ENCODE data around the gene EEF1A1. TPM values are rescaled to one million over a fixed set of nuclear protein-coding genes. Genes with fewer than 3 reads are reported as not detected.
"Not testable (repeated sequence)": the region's sequence is repeated elsewhere in the genome, so short reads cannot be mapped to it uniquely, and the experiment has no call there.

Gene EEF1A1
- total RNA-seq, 1 donor from 2014 or later, result 1,362 TPM

DNA sequence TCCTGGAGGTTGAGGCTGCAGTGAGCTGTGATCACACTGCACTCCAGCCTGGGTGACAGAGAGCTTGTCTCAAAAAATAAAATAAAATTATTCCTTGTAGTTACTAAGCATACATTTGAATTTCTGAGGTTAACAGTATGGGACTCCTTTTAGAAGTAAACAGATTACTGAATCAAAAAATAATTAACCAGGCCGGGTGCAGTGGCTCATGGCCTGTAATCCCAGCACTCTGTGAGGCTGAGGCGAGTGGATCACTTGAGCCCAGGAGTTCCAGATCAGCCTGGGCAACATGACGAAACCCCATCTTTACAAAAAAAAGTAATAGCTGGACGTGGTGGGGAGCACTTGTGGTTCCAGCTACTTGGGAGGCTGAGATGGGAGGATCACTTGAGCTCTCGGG, 22.1 kb upstream of the EEF1A1 start:
- ATAC-seq (ENCODE audit: poor library complexity), result no peak
- no peak for DNase-seq
- intact Hi-C loops (cut with DNase I), result no loop called here

DNA sequence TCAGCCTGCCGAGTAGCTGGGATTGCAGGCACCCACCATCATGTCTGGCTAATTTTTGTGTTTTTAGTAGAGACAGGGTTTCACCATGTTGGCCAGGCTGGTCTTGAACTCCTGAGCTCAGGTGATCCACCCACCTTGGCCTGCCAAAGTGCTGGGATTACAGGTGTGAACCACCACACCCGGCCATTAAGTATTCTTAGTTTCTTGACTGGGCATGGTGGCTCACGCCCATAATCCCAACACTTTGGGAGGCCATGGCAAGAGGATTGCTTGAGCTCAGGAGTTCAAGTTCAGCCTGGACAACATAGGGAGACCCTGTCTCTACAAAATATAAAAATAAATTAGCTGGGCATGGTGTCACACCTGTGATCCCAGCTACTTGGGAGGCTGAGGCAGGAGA, 21.6 kb upstream of the EEF1A1 start:
- DNase-seq; ATAC-seq (ENCODE audit: poor library complexity); intact Hi-C loops (cut with DNase I): not testable (repeated sequence)

DNA sequence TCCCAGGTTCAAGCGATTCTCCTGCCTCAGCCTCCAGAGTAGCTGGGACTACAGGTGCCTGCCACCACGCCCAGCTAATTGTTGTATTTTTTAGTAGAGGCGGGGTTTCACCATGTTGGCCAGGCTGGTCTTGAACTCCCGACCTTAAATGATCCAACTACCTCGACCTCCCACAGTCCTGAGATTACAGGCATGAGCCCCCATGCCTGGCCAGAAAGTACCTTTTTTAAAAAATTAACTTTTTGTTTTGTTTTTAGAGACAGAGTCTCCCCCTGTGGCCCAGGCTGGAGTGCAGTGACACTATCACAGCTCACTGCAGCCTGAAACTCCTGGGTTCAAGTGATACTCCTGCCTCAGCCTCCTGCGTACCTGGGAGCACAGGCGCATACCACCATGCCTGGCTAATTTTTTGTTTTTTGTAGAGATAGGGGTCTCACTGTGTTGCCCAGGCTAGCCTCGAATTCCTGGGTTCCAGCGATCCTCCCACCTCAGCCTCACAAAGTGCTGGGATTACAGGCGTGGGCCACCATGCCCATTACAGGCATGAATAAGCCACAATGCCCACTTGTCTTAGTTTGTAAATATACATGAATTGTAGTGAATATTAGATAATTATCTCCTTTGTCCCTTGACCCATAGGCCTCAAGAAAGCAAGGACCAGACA, 17.4 kb upstream of the EEF1A1 start:
- DNase-seq, result no peak
- intact Hi-C loops (cut with DNase I), result no loop called here
- ATAC-seq (ENCODE audit: poor library complexity), result no peak

DNA sequence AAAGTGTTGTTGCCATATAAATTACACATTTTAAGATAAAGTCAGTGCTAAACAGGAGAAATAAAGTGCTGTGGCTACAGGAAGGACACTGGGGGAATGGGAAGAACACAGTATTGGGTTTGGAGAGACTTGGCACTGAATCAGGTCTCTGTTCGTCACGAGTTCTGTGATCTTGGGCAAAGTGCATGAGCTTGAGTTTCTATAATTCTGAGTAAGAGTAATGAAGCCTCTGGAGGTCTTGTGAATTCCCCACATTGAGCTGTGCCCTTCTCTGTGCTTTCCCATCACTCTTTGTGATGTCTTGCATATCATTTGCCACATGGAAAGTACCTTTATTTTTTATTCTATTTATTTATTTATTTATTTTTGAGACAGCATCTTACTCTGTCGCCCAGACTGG, 16.8 kb upstream of the EEF1A1 start:
- intact Hi-C loops (cut with DNase I), result no loop called here
- ATAC-seq (ENCODE audit: poor library complexity), result no peak
- DNase-seq, result no peak

DNA sequence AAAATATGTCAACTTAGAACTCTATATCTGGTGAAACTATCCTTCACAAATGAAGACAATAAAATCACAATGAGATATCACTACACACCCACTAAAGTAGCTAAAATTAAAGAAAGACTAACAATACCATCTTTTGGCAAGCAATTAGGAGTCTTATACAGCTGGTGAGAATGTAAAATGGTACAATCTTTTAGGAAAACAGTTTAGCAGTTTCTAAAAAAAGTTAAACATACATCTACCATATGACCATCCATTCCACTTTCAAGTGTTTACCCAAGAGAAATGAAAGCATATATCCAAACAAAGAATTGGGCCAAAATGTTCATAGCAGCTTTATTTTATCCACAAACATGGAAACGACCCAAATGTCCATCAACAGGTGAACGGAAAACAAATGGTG, 13.8 kb upstream of the EEF1A1 start:
- DNase-seq (no peak), ATAC-seq (ENCODE audit: poor library complexity) (no peak)
- intact Hi-C loops (cut with DNase I), result no loop called here

DNA sequence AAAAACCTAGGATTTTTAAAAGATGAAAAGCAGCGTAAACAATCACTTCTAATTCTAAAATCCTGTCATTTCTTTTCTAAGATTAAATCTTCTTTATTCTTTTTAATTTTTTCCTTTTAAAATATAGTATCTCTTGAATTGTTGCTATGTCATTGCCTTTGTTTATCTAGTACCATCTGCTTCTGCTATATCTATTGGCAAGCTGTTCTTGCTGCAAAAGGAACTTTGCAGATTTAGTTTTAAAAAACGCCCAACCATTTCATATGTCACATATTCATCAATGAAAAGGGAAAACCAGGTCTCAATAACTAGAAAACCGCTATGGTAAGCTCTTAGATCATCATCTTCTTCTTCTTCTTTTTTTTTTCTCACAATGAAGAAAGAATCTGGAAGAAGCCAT, 11.5 kb upstream of the EEF1A1 start:
- DNase-seq, result no peak
- no peak for ATAC-seq (ENCODE audit: poor library complexity)

DNA sequence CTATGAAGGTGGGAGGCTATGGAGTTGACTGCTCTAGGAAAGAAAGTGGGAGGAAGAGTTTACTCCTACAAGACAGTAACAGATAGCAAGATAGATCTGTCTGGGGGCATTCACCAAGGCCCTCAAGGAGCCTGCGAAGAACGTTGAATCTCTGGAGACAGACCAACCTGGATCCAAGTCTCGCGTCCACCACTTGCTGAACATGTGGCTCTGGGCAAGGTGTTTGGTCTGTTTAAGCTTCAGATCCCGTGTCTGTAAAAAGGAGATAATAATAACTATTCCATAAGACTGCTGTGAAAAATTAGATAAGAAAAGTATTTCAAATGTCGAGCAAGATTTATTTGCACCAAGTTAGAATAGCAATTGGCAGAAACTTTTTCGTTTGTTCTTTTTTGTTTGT, 8.1 kb upstream of the EEF1A1 start:
- DNase-seq, result no peak
- intact Hi-C loops (cut with DNase I), result loop anchor here (10.0 kb wide), 1 partner anchor 56 kb away; no protein-coding TSS in a partner anchor
- ATAC-seq (ENCODE audit: poor library complexity), result no peak

More for the DNA sequence above, 11.5 kb upstream of the EEF1A1 start:
- intact Hi-C loops (cut with DNase I), result no loop called here

DNA sequence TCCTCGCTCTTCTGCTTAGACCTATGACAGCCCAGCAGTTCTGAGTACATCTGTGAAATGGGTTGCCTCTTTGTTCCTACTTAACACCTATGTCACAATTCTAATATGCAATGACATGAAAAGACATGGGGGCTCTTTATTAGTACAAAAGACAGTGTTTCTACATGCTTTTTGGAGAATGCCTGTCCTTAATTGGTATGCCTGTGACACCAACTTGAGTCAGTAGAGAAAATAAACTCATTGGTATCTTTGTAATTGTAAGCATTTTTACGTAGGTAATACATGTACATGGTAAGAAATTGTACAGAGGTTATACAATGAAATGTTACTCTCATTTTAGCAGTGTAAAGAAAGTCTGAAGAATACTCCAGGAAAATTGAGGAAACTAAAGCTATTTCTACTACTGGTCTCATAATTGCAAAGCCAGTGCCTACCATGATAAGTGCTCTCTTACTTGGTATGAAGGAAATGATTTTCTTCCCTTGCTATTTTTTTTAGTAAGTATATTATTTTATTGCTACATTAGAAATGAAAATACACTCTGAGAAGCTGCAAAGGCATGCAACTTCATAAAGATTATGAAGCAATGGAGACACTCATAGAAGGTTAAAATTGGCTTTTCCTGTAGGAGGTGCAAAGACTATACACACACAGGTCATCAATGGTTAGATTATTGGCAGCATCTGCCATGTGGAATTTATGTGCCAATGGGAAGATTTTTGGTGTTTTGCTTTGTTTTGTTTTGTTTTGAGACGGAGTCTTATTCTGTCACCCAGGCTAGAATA, 4.9 kb upstream of the EEF1A1 start:
- intact Hi-C loops (cut with DNase I), result loop anchor here (10.0 kb wide), 1 partner anchor 59 kb away; no protein-coding TSS in a partner anchor
- no peak for DNase-seq
- ATAC-seq (ENCODE audit: poor library complexity), result no peak

DNA sequence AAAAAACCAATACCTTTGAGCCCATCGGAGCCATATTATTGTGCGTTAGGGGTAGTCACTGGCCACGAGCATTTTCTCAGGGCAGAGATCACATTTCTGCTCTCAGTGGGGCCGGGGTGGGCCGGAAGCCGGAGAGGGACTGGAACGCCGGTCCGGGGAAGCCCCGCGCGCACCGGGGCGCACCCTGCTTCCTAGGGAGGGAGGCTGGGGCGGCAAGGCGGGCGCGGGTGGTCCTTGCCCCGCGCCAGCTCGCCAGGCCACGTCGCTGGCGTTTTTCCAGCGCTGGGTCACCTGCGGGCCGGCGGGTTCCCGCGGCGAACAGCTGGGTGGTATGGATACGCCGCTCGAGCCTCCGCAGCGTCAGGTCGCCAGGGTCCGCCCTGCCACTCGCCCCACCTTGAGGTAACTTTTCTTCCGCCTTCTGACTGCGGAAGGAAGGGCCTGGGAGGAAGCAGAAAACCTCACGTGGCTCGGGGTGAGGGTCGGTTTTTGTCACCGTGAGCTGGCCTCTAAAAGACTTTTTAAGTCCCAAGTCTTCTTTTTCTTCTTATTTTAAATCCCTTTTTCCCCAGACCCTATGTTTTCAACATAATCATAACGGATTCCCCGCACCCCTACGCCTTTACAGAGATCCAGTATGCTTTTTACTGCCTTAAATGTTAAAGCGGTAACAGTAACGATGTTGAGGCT, 2.7 kb upstream of the EEF1A1 start:
- ATAC-seq (ENCODE audit: poor library complexity), result no peak
- intact Hi-C loops (cut with DNase I), result loop anchor here (10.0 kb wide), 1 partner anchor 61 kb away; no protein-coding TSS in a partner anchor
- DNase-seq, result peak; percentile 69

DNA sequence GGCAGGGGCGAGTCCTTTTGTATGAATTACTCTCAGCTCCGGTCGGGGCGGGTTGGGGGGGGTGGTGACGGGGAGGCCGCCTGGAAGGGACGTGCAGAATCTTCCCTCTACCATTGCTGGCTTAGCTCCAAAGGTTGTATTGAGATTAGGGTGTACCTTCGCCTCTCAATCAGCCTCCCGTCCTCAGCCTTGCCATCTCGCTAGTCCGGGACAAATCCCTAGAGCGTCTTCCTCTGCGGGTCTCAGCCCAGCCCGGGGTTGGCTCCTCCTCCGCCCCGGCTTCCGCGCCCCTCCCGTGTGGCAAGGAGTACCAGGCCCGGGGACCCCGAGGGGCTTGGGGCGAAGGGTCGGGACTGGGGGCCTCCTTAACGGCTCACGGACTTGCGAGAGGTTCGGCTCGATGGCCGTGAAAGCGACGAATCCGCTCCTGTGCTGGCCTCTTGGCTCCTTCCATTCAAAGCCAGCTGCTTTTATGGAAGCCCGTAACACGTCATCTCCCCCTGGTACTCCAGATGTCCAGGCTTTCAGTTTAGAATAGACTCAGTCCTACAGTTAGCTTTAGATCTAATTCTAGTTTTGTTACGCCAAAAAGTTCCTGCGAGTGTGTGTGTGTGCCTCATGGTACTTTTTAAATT, 636 bp upstream of the EEF1A1 start:
- DNase-seq, result peak; percentile 83
- ATAC-seq (ENCODE audit: poor library complexity), result peak; percentile 65
- intact Hi-C loops (cut with DNase I), result loop anchor here (10.0 kb wide), 1 partner anchor 63 kb away; no protein-coding TSS in a partner anchor

DNA sequence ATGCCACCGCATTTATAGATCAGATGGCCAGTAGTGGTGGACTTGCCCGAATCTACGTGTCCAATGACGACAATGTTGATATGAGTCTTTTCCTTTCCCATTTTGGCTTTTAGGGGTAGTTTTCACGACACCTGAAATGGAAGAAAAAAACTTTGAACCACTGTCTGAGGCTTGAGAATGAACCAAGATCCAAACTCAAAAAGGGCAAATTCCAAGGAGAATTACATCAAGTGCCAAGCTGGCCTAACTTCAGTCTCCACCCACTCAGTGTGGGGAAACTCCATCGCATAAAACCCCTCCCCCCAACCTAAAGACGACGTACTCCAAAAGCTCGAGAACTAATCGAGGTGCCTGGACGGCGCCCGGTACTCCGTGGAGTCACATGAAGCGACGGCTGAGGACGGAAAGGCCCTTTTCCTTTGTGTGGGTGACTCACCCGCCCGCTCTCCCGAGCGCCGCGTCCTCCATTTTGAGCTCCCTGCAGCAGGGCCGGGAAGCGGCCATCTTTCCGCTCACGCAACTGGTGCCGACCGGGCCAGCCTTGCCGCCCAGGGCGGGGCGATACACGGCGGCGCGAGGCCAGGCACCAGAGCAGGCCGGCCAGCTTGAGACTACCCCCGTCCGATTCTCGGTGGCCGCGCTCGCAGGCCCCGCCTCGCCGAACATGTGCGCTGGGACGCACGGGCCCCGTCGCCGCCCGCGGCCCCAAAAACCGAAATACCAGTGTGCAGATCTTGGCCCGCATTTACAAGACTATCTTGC, 725 bp downstream of the EEF1A1 start:
- ATAC-seq (ENCODE audit: poor library complexity) (peak; percentile 65), DNase-seq (peak; percentile 83)
- intact Hi-C loops (cut with DNase I), result loop anchor here (10.0 kb wide), 2 partner anchors 65 to 215 kb away; no protein-coding TSS in a partner anchor

DNA sequence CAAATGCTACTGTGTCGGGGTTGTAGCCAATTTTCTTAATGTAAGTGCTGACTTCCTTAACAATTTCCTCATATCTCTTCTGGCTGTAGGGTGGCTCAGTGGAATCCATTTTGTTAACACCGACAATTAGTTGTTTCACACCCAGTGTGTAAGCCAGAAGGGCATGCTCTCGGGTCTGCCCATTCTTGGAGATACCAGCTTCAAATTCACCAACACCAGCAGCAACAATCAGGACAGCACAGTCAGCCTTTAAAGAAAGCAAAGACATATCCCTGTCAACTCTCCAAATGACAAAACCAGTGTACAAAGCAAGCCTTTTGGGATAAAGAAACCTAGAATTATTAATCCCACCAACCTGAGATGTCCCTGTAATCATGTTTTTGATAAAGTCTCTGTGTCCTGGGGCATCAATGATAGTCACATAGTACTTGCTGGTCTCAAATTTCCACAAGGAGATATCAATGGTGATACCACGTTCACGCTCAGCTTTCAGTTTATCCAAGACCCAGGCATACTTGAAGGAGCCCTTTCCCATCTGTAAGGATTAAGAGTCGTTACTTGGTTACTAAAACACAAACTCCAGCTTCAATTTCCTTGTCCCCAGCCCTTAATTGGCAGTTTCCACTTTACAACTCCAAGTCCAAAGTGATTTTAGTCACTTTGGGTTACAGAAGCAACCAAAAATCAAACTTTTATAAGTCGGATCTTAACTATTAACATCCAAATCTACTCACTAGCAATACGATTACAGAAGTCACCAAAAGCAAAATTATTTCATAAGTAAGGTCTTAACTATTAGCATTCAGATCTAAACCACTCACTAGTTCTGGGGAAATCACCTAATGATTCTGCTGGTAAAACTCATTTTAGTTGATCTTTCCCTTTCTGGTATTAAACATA, 1.6 kb downstream of the EEF1A1 start:
- DNase-seq, result not testable (repeated sequence)

DNA sequence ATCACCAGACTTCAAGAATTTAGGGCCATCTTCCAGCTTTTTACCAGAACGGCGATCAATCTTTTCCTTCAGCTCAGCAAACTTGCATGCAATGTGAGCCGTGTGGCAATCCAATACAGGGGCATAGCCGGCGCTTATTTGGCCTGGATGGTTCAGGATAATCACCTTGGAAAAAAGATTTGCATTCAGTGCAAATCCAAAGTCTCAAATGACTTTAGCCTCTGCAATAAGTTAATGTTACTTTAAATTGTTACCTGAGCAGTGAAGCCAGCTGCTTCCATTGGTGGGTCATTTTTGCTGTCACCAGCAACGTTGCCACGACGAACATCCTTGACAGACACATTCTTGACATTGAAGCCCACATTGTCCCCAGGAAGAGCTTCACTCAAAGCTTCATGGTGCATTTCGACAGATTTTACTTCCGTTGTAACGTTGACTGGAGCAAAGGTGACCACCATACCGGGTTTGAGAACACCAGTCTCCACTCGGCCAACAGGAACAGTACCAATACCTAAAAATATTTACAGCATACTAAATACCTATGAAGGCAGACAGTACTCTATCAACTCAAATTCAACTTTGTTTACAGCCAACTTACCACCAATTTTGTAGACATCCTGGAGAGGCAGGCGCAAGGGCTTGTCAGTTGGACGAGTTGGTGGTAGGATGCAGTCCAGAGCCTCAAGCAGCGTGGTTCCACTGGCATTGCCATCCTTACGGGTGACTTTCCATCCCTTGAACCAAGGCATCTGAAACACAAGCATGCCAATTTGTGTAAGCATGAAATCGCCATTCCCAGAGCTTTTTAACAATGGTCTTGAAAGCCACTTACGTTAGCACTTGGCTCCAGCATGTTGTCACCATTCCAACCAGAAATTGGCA, 2.5 kb downstream of the EEF1A1 start:
- not testable (repeated sequence) for DNase-seq
- intact Hi-C loops (cut with DNase I), result loop anchor here (10.0 kb wide), 1 partner anchor 216 kb away; no protein-coding TSS in a partner anchor

More for the DNA sequence above, 1.6 kb downstream of the EEF1A1 start:
- not testable (repeated sequence) for ATAC-seq (ENCODE audit: poor library complexity)
- intact Hi-C loops (cut with DNase I), result loop anchor here (10.0 kb wide), 1 partner anchor 216 kb away; no protein-coding TSS in a partner anchor

DNA sequence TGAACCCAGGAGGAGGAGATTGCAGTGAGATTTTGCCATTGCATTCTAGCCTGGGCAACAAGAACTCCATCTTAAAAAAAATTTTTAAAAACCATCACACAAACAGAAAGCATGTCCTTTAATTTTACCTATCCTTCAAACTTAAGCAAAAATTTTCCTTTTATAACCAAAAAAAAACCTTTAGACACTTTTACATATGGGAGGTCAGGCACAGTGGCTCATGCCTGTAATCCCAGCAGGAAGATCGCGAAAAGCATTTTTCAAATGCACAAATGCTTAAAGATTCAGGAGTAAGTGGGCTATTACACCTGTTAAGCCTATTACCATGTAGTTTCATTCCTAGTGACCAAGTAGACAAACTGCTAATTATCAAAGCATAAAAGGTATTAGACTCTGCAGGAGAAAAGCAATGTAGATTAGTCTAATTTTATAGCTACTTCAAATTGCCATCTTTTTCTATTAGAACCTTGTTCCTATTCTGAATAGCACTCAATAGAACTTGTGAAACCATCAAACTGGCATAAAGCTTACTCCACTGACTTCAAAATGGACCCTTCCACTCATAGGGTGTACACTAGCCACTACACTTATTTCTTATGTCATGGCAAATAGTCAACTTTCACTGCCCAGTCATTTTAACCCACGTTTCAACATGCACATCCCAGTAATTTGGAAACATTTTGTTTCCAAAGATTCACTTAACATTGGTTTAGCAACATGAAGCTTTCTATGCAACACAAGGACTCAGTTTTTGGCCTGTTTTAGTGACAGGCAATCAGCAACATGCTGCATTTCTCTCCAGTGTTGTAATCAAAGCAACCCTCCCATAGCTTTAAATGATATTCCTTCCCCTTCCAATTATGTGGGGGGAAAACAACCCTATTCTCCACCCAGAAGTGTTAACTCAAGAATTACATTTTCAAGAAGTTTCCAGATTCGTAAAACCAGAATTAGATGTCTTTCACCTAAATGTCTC, 4.0 kb downstream of the EEF1A1 start:
- DNase-seq, result no peak
- intact Hi-C loops (cut with DNase I), result loop anchor here (10.0 kb wide), 1 partner anchor 218 kb away; no protein-coding TSS in a partner anchor
- ATAC-seq (ENCODE audit: poor library complexity), result no peak

More for the DNA sequence above, 2.5 kb downstream of the EEF1A1 start:
- not testable (repeated sequence) for ATAC-seq (ENCODE audit: poor library complexity)

DNA sequence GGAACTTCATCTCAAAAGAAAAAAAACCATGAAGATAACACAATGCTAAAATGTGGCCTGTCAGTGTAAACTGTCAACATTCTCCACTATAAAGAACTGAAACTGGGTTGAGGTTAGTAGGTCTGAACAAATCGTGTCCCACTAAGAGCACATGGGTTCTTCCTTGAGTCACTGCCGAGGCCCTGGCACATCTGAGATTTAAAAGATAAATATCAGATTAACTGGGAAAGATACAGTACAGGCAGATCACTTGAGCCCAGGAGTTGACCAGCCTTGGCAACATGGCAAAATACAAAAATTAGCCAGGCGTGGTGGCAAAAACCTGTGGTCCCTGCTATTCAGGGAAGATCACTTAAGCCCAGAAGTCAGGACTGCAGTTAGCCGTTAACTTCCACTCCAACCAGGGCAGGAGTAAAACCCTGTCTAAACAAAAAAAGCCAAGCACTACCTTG, 5.6 kb downstream of the EEF1A1 start:
- intact Hi-C loops (cut with DNase I), result loop anchor here (2.0 to 10.0 kb wide), 2 partner anchors 96 to 220 kb away; no protein-coding TSS in a partner anchor
- no peak for ATAC-seq (ENCODE audit: poor library complexity)

More for the DNA sequence above, 5.6 kb downstream of the EEF1A1 start:
- no peak for DNase-seq
